AML-193 (cell line): Measurements from ENCODE around the gene TMEM181.
"Not testable (repeated sequence)": the region's sequence is repeated elsewhere in the genome, so short reads cannot be mapped to it uniquely, and the experiment has no call there.

Experiments used
- DNase-seq, 2 experiments: peaks; one replicate each; lab custom pipeline; 2025; lab: John Stamatoyannopoulos, UW

Gene TMEM181

GRCh38 chr6:158536891-158537798 lies 22.7 kb upstream of the TMEM181 start:
- no peak for DNase-seq

GRCh38 chr6:158538741-158539140 lies 21.1 kb upstream of the TMEM181 start:
- DNase-seq, result no peak

- no peak for DNase-seq
These were observed 20.5 kb upstream of the TMEM181 start for GRCh38 chr6:158539413-158539812.

GRCh38 chr6:158539881-158540280 lies 20.0 kb upstream of the TMEM181 start:
- DNase-seq, result no peak

GRCh38 chr6:158543606-158544185 lies 16.2 kb upstream of the TMEM181 start:
- no peak for DNase-seq

- DNase-seq, result no peak
These were observed 15.5 kb upstream of the TMEM181 start for GRCh38 chr6:158544428-158544827.

GRCh38 chr6:158545043-158545966 lies 14.6 kb upstream of the TMEM181 start:
- no peak for DNase-seq

- no peak for DNase-seq
These were observed 11.3 kb upstream of the TMEM181 start for GRCh38 chr6:158548418-158549161.

- DNase-seq, result no peak
These were observed 7.7 kb upstream of the TMEM181 start for GRCh38 chr6:158552055-158552795.

GRCh38 chr6:158552796-158553138 lies 7.1 kb upstream of the TMEM181 start:
- no peak for DNase-seq

GRCh38 chr6:158554611-158555361 lies 5.1 kb upstream of the TMEM181 start:
- DNase-seq, result no peak

GRCh38 chr6:158556113-158556512 lies 3.8 kb upstream of the TMEM181 start:
- no peak for DNase-seq

- DNase-seq, result not testable (repeated sequence)
These were observed 2.8 kb upstream of the TMEM181 start for GRCh38 chr6:158557110-158557509.

- no peak for DNase-seq
These were observed 2.0 kb upstream of the TMEM181 start for GRCh38 chr6:158557927-158558326.

- DNase-seq, result no peak
These were observed 1.2 kb upstream of the TMEM181 start for GRCh38 chr6:158558415-158559306.

- DNase-seq, result no peak
These were observed 475 bp upstream of the TMEM181 start for GRCh38 chr6:158559338-158559894.

- peak; percentile 31 to 33 for DNase-seq
These were observed 987 bp downstream of the TMEM181 start for GRCh38 chr6:158560836-158561320.

- no peak for DNase-seq
These were observed 1.5 kb downstream of the TMEM181 start for GRCh38 chr6:158561321-158561884.
